GM23338 (cell line): ENCODE results near the gene CDK5R2. TPM values are rescaled to one million over a fixed set of nuclear protein-coding genes. Genes with fewer than 3 reads are reported as not detected.

Experiments
- ATAC-seq: fragments of 200-7000 bp; cut with Tn5 transposase; 3 replicates; pipeline ENCODE4 v1.9.1; 2020
- DNase-seq: peaks from one replicate; pipeline ENCODE4 v3.0.0-alpha.2; 2015; ENCODE audit warnings: low spot score
- H2AFZ ChIP-seq: fragments of 200-600 bp; sonication (generic); 2 replicates; pipeline ENCODE4 v1.8.0; 2016; ENCODE audit warnings: antibody characterized with exemption, mild to moderate bottlenecking, moderate library complexity
- H3F3A ChIP-seq: fragments of 200-600 bp; sonication (generic); replicated peaks from 2 replicates; pipeline ENCODE4 v1.8.0; 2017; ENCODE audit warnings: antibody characterized with exemption, mixed run types, low read depth
- H3K27ac ChIP-seq: fragments of 200-600 bp; sonication (generic); 2 replicates; pipeline ENCODE4 v1.6.1; 2016; ENCODE audit warnings: low read depth
- H3K27me3 ChIP-seq: fragments of 200-600 bp; sonication (generic); 2 replicates; pipeline ENCODE4 v1.8.0; 2016; ENCODE audit warnings: mild to moderate bottlenecking, mixed run types, moderate library complexity; ENCODE audit not compliant: insufficient read depth
- H3K36me3 ChIP-seq: fragments of 200-600 bp; sonication (generic); 2 replicates; pipeline ENCODE4 v1.8.0; 2016; ENCODE audit warnings: mild to moderate bottlenecking; ENCODE audit not compliant: insufficient read depth
- H3K4me1 ChIP-seq: fragments of 200-600 bp; sonication (generic); 2 replicates; pipeline ENCODE4 v1.8.0; 2016; ENCODE audit warnings: mild to moderate bottlenecking, moderate library complexity; ENCODE audit not compliant: insufficient read depth
- H3K4me2 ChIP-seq: fragments of 200-600 bp; sonication (generic); 2 replicates; pipeline ENCODE4 v1.7.1; 2017; ENCODE audit warnings: mixed run types
- H3K4me3 ChIP-seq: fragments of 200-600 bp; sonication (generic); 2 replicates; pipeline ENCODE4 v1.6.1; 2016; ENCODE audit warnings: mixed run types
- H3K79me2 ChIP-seq: fragments of 200-600 bp; sonication (generic); replicated peaks from 2 replicates; pipeline ENCODE4 v1.8.0; 2017; ENCODE audit warnings: mild to moderate bottlenecking; ENCODE audit not compliant: insufficient read depth
- H3K9me2 ChIP-seq: fragments of 200-600 bp; sonication (generic); 2 replicates; pipeline ENCODE4 v1.8.0; 2017; ENCODE audit not compliant: insufficient read depth
- H4K20me1 ChIP-seq: fragments of 200-600 bp; sonication (generic); replicated peaks from 2 replicates; pipeline ENCODE4 v1.8.0; 2017; ENCODE audit warnings: mild to moderate bottlenecking; ENCODE audit not compliant: insufficient read depth
- H3K27ac Mint-ChIP-seq: 2 replicates; pipeline ENCODE4 v1.8.0; 2020; ENCODE audit warnings: inconsistent platforms, mild to moderate bottlenecking, moderate library complexity, mixed read lengths
- H3K27me3 Mint-ChIP-seq: 3 replicates; pipeline ENCODE4 v1.8.0; 2022; ENCODE audit warnings: low read depth, mild to moderate bottlenecking, moderate library complexity, mixed read lengths, inconsistent platforms; ENCODE audit not compliant: insufficient read depth, poor library complexity
- H3K36me3 Mint-ChIP-seq: 3 replicates; pipeline ENCODE4 v1.8.0; 2021; ENCODE audit warnings: low read depth, mild to moderate bottlenecking, inconsistent platforms, moderate library complexity, mixed read lengths
- H3K4me1 Mint-ChIP-seq: 3 replicates; pipeline ENCODE4 v1.8.0; 2020; ENCODE audit warnings: mild to moderate bottlenecking, inconsistent platforms, mixed read lengths
- H3K4me3 Mint-ChIP-seq: 3 replicates; pipeline ENCODE4 v1.8.0; 2021; ENCODE audit warnings: moderate library complexity, mild to moderate bottlenecking, inconsistent platforms, mixed read lengths
- H3K9me3 Mint-ChIP-seq: 3 replicates; pipeline ENCODE4 v1.8.0; 2020; ENCODE audit warnings: moderate library complexity, mild to moderate bottlenecking, inconsistent platforms, mixed read lengths
- CREB1 ChIP-seq: fragments of 250-450 bp; sonication (Bioruptor Pico); IDR thresholded peaks from 2 replicates; pipeline ENCODE4 v1.5.0; 2020; ENCODE audit warnings: low read depth, mild to moderate bottlenecking, moderate library complexity
- CTCF ChIP-seq, 2 experiments: fragments of 200-600 bp in 1 of 2; sonication (generic) in 1 of 2; conservative IDR thresholded peaks; 2 replicates each; pipeline versions ENCODE4 v1.5.1 to v1.6.1; 2016 to 2017; ENCODE audit warnings: antibody characterized with exemption in 2 of 2, low read depth in 2 of 2, mild to moderate bottlenecking in 2 of 2, moderate library complexity in 1 of 2
- ETS1 ChIP-seq: IDR thresholded peaks from 2 replicates; pipeline ENCODE4 v1.6.1; 2016; ENCODE audit warnings: antibody characterized with exemption
- EZH2 ChIP-seq: fragments of 200-600 bp; sonication (generic); IDR thresholded peaks from one replicate; pipeline ENCODE4 v1.8.0; 2017; ENCODE audit warnings: antibody characterized with exemption, mild to moderate bottlenecking, low read depth; ENCODE audit not compliant: unreplicated experiment
- EZH2phosphoT487 ChIP-seq: fragments of 200-600 bp; sonication (generic); IDR thresholded peaks from one replicate; pipeline ENCODE4 v1.8.1; 2018; ENCODE audit warnings: antibody characterized with exemption; ENCODE audit not compliant: unreplicated experiment
- JUNB ChIP-seq: IDR thresholded peaks from one replicate; pipeline ENCODE4 v1.6.1; 2016; ENCODE audit warnings: antibody characterized with exemption; ENCODE audit not compliant: unreplicated experiment
- NANOG ChIP-seq: IDR thresholded peaks from 2 replicates; pipeline ENCODE4 v1.6.1; 2016; ENCODE audit warnings: antibody characterized with exemption, borderline replicate concordance
- POLR2AphosphoS5 ChIP-seq: IDR thresholded peaks from 2 replicates; pipeline ENCODE4 v1.6.1; 2016; ENCODE audit warnings: antibody characterized with exemption, low read depth
- REST ChIP-seq: IDR thresholded peaks from one replicate; pipeline ENCODE4 v1.6.1; 2018; ENCODE audit warnings: antibody characterized with exemption; ENCODE audit not compliant: unreplicated experiment
- STAT1 ChIP-seq: IDR thresholded peaks from one replicate; pipeline ENCODE4 v1.6.1; 2016; ENCODE audit warnings: antibody characterized with exemption; ENCODE audit not compliant: unreplicated experiment
- ZNF114 ChIP-seq: fragments of 250-450 bp; sonication (Bioruptor Pico); IDR thresholded peaks from 2 replicates; pipeline ENCODE4 v1.5.0; 2020; ENCODE audit warnings: mild to moderate bottlenecking, moderate library complexity
- ZNF331 ChIP-seq: fragments of 250-450 bp; sonication (Bioruptor Pico); IDR thresholded peaks from 2 replicates; pipeline ENCODE4 v1.5.0; 2020; ENCODE audit warnings: low read depth, mild to moderate bottlenecking, moderate library complexity
- polyA plus RNA-seq: library from polyadenylated mRNA; unstranded; fragments of >200 nt; fragmentation: Nextera tagmentation; extraction: Ambion mirVana; gene quantifications from 2 replicates; pipeline ENCODE4 v1.2.1, GENCODE V29; 2016
- total RNA-seq: library from RNA; depleted of rRNA; stranded (reverse); fragments of >200 nt; shearing (Covaris generic); gene quantifications from 2 replicates; pipeline ENCODE4 v1.2.3, GENCODE V29; 2014

Gene CDK5R2
- total and polyA plus RNA-seq, 2 experiments from 2014 or later = 0.56 TPM; not detected in 1

GRCh38 chr2:218986148-218986761, 26.8 kb downstream of the CDK5R2 start:
- no peak overlapping the region for H2AFZ ChIP-seq
- Mint-ChIP-seq H3K4me1 (peaks cover 12% of the 10 kb centered on the region), H3K9me3 (peaks cover 3% of the 10 kb centered on the region; the same call in 2 of the 3 replicates), H3K36me3 (no peaks in the 10 kb centered on the region; the same call in 2 of the 3 replicates), H3K27me3 (peaks cover 96% of the 10 kb centered on the region), H3K27ac (no peak overlapping the region), H3K4me3 (peak overlapping the region; percentile 56; the same call in 1 of the 3 replicates)
- ATAC-seq = no peak
- H3K79me2 ChIP-seq = no peaks in the 10 kb centered on the region
- no peak overlapping the region for H3K27ac ChIP-seq
- peaks cover 18% of the 10 kb centered on the region for H4K20me1 ChIP-seq
- peaks cover 23% of the 10 kb centered on the region; the same call in 1 of the 2 replicates for H3K4me1 ChIP-seq
- H3K4me3 ChIP-seq = peak overlapping the region; percentile 51; the same call in 1 of the 2 replicates
- DNase-seq = no peak
- H3K4me2 ChIP-seq = peak overlapping the region; percentile 81
- peak; percentile 63 for TF ChIP-seq EZH2
- no peak for TF ChIP-seq EZH2phosphoT487
- no peaks in the 10 kb centered on the region for H3K36me3 ChIP-seq
- H3F3A ChIP-seq = 0 out of 2 replicates have a peak, but pooled peaks cover 4% of the 10 kb centered on the region
- H3K27me3 ChIP-seq = peaks cover 100% of the 10 kb centered on the region
- H3K9me2 ChIP-seq = no peaks in the 10 kb centered on the region

GRCh38 chr2:218988164-218988563, 28.7 kb downstream of the CDK5R2 start:
- Histone ChIP-seq H4K20me1 (peaks cover 17% of the 10 kb centered on the region; the same call in 1 of the 2 replicates), H3K4me1 (peaks cover 21% of the 10 kb centered on the region; the same call in 1 of the 2 replicates), H3K36me3 (no peaks in the 10 kb centered on the region), H3K9me2 (no peaks in the 10 kb centered on the region), H3K4me3 (no peak overlapping the region), H3K27ac (no peak overlapping the region), H3F3A (peaks cover 3% of the 10 kb centered on the region; the same call in 1 of the 2 replicates), H3K4me2 (no peak overlapping the region), H3K27me3 (peaks cover 100% of the 10 kb centered on the region), H3K79me2 (no peaks in the 10 kb centered on the region), H2AFZ (no peak overlapping the region)
- Mint-ChIP-seq H3K4me1 (peaks cover 7% of the 10 kb centered on the region), H3K9me3 (peaks cover 3% of the 10 kb centered on the region; the same call in 2 of the 3 replicates), H3K4me3 (no peak overlapping the region), H3K27ac (no peak overlapping the region), H3K36me3 (no peaks in the 10 kb centered on the region), H3K27me3 (peaks cover 97% of the 10 kb centered on the region)
- ATAC-seq = no peak
- no peak for DNase-seq
- no peak for TF ChIP-seq ZNF331
- TF ChIP-seq CTCF (conservative IDR thresholded peaks at IDR 0.05; ENCODE audit: low read depth in 2 of 2) = no peak
- no peak for TF ChIP-seq EZH2phosphoT487
- TF ChIP-seq POLR2AphosphoS5 = no peak
- no peak for TF ChIP-seq ETS1
- no peak for TF ChIP-seq REST
- no peak for TF ChIP-seq EZH2
- no peak for TF ChIP-seq CREB1 (CRISPR knock-in tag)
- TF ChIP-seq NANOG = no peak
- no peak for TF ChIP-seq JUNB
- no peak for TF ChIP-seq STAT1
- no peak for TF ChIP-seq ZNF114 (CRISPR knock-in tag)
